Endothelial cell of umbilical vein (primary cell): ENCODE measurements around the gene ALOX15B. TPM values are rescaled to one million over a fixed set of nuclear protein-coding genes. Genes with fewer than 3 reads are reported as not detected.

ENCODE experiments used
- BruUV-seq: library from RNA; stranded (reverse); fragments of 400-500 nt; replicated peaks from 2 replicates; lab custom pipeline; 2021; lab: Mats Ljungman, UMichigan
- CTCF ChIA-PET: fragments of 300-600, 350-600 bp; sonication (Branson Sonifier 250); formaldehyde crosslinking; loops from one replicate; lab custom pipeline; 2021; ENCODE audit warnings: antibody characterized with exemption, inconsistent platforms; lab: Charles Lee
- POLR2A ChIA-PET: fragments of 300-600, 350-600 bp; sonication (Branson Sonifier 250); formaldehyde crosslinking; loops from one replicate; lab custom pipeline; 2021; ENCODE audit warnings: antibody characterized with exemption, inconsistent platforms; lab: Charles Lee
- DNase-seq: peaks from one replicate; pipeline ENCODE4 v3.0.0-alpha.2; 2011; ENCODE audit warnings: low read depth, low spot score
- FAIRE-seq: peaks from 2 replicates; lab custom pipeline; 2011; peaks lifted over from hg19 to GRCh38; lab: Jason Lieb, UNC
- H2AFZ ChIP-seq: 2 replicates; pipeline ENCODE4 v1.6.0; 2012; ENCODE audit warnings: low read depth, low read length, control low read depth, inconsistent platforms
- H3K27ac ChIP-seq: 2 replicates; pipeline ENCODE4 v1.5.1; 2011; ENCODE audit warnings: low read depth, mild to moderate bottlenecking, control low read depth, low read length, moderate library complexity; ENCODE audit not compliant: insufficient read depth
- H3K27me3 ChIP-seq, 2 experiments: 2 replicates each; pipeline versions ENCODE4 v1.6.0 to v1.6.1; 2011; ENCODE audit warnings: low read length in 2 of 2, mixed read lengths in 1 of 2; ENCODE audit not compliant: control insufficient read depth in 2 of 2, insufficient read depth in 2 of 2
- H3K36me3 ChIP-seq, 2 experiments: 2 replicates in 1 of 2; 3 replicates in 1 of 2; pipeline ENCODE4 v1.5.1; 2011; ENCODE audit warnings: low read length in 2 of 2, mild to moderate bottlenecking in 1 of 2, moderate library complexity in 1 of 2; ENCODE audit not compliant: control insufficient read depth in 2 of 2, insufficient read depth in 2 of 2; ENCODE audit errors: extremely low read depth in 1 of 2
- H3K4me1 ChIP-seq: 3 replicates; pipeline ENCODE4 v1.5.1; 2011; ENCODE audit warnings: mild to moderate bottlenecking, low read length; ENCODE audit not compliant: control insufficient read depth, insufficient read depth; ENCODE audit errors: extremely low read depth
- H3K4me2 ChIP-seq: 2 replicates; pipeline ENCODE4 v1.6.1; 2011; ENCODE audit warnings: low read length, control low read depth, mixed read lengths; ENCODE audit not compliant: insufficient read depth
- H3K4me3 ChIP-seq, 3 experiments: fragments of 200-600 bp in 1 of 3; sonication (generic), shearing (Covaris generic) in 1 of 3; replicated peaks in 1 of 3; 2 replicates each; pipeline ENCODE4 v1.5.1; 2011 to 2016; ENCODE audit warnings: control low read depth in 3 of 3, low read length in 3 of 3, mild to moderate bottlenecking in 2 of 3, inconsistent platforms in 1 of 3, low read depth in 1 of 3, moderate library complexity in 1 of 3; ENCODE audit not compliant: insufficient read depth in 1 of 3
- H3K79me2 ChIP-seq: 2 replicates; pipeline ENCODE4 v1.6.0; 2012; ENCODE audit warnings: low read length, inconsistent platforms; ENCODE audit not compliant: control insufficient read depth, insufficient read depth
- H3K9ac ChIP-seq: replicated peaks from 2 replicates; pipeline ENCODE3; 2011; ENCODE audit warnings: low read length, control low read depth; ENCODE audit not compliant: insufficient read depth; ENCODE audit errors: extremely low read depth
- H3K9me1 ChIP-seq: replicated peaks from 3 replicates; pipeline ENCODE4 v1.6.0; 2011; ENCODE audit warnings: mild to moderate bottlenecking, low read length; ENCODE audit not compliant: control insufficient read depth, insufficient read depth; ENCODE audit errors: extremely low read depth
- H3K9me3 ChIP-seq: replicated peaks from 2 replicates; pipeline ENCODE4 v1.5.1; 2012; ENCODE audit warnings: low read length, inconsistent platforms; ENCODE audit not compliant: control insufficient read depth, insufficient read depth
- H4K20me1 ChIP-seq: replicated peaks from 2 replicates; pipeline ENCODE3; 2011; ENCODE audit warnings: mild to moderate bottlenecking, low read length; ENCODE audit not compliant: control insufficient read depth, insufficient read depth; ENCODE audit errors: extremely low read depth
- CTCF ChIP-seq, 2 donors: IDR thresholded peaks; 1 replicate in 1 of 2; 2 replicates in 1 of 2; pipeline ENCODE4 v1.5.1; 2011; ENCODE audit warnings: low read length in 2 of 2, mild to moderate bottlenecking in 2 of 2, moderate library complexity in 2 of 2, control low read depth in 1 of 2, inconsistent platforms in 1 of 2, low read depth in 1 of 2; ENCODE audit not compliant: insufficient read depth in 1 of 2; ENCODE audit errors: extremely low read depth in 1 of 2
- EZH2 ChIP-seq: IDR thresholded peaks from 2 replicates; pipeline ENCODE4 v1.6.1; 2012; ENCODE audit warnings: borderline replicate concordance, low read depth, mild to moderate bottlenecking, moderate library complexity, low read length, inconsistent platforms; ENCODE audit not compliant: severe bottlenecking
- FOS ChIP-seq: IDR thresholded peaks from 2 replicates; pipeline ENCODE4 v1.6.1; 2011; ENCODE audit warnings: mild to moderate bottlenecking, low read length, moderate library complexity, borderline replicate concordance; ENCODE audit not compliant: insufficient read depth
- GATA2 ChIP-seq: IDR thresholded peaks from 2 replicates; pipeline ENCODE4 v1.7.0; 2011; ENCODE audit warnings: low read depth, mild to moderate bottlenecking, moderate library complexity, mixed read lengths, low read length; ENCODE audit not compliant: insufficient read length, insufficient read depth
- JUN ChIP-seq: IDR thresholded peaks from 2 replicates; pipeline ENCODE4 v1.6.1; 2011; ENCODE audit warnings: borderline replicate concordance, low read depth; ENCODE audit not compliant: insufficient read length, insufficient read depth
- MAX ChIP-seq: IDR thresholded peaks from 2 replicates; pipeline ENCODE4 v1.6.1; 2011; ENCODE audit not compliant: insufficient read depth, insufficient read length
- MYC ChIP-seq: IDR thresholded peaks from one replicate; pipeline ENCODE4 v1.6.1; 2011; ENCODE audit warnings: mild to moderate bottlenecking, low read depth, low read length
- POLR2A ChIP-seq: IDR thresholded peaks from 2 replicates; pipeline ENCODE4 v1.6.1; 2012; ENCODE audit warnings: low read depth, mild to moderate bottlenecking, control low read depth, low read length
- POLR2AphosphoS5 ChIP-seq: IDR thresholded peaks from 2 replicates; pipeline ENCODE4 v1.6.1; 2012; ENCODE audit warnings: low read depth, mild to moderate bottlenecking, control low read depth, low read length, moderate library complexity; ENCODE audit not compliant: insufficient read depth
- dilution Hi-C: fragments of 300-500 bp; cut with MboI; formaldehyde crosslinking; loops from one replicate; pipeline ENCODE4 v1.15.0; 2019; ENCODE audit warnings: low sequenced_read_pairs; ENCODE audit not compliant: extremely low pct_ligation_motif_present
- intact Hi-C: fragments of 100-400 bp; cut with micrococcal nuclease; formaldehyde crosslinking; loops from one replicate; pipeline ENCODE4 v1.10.0; 2022
- polyA plus RNA-seq, 4 experiments: library from polyadenylated mRNA; depleted of rRNA in 3 of 4; stranded (reverse) in 3 of 4; unstranded in 1 of 4; fragments of >200 nt; gene quantifications; 2 replicates each; pipeline versions ENCODE4 v1.2.1 to v1.2.3, GENCODE V29; 2011 to 2012; ENCODE audit warnings: missing spikeins in 1 of 4
- total RNA-seq: library from RNA; stranded (reverse); gene quantifications from 2 replicates; pipeline ENCODE4 v1.2.3, GENCODE V29; 2021

The ALOX15B gene
- total and polyA plus RNA-seq, 2 donors (not counting 3 experiments of a cell fraction or from before 2014, with no cell fraction given), result not detected

DNA sequence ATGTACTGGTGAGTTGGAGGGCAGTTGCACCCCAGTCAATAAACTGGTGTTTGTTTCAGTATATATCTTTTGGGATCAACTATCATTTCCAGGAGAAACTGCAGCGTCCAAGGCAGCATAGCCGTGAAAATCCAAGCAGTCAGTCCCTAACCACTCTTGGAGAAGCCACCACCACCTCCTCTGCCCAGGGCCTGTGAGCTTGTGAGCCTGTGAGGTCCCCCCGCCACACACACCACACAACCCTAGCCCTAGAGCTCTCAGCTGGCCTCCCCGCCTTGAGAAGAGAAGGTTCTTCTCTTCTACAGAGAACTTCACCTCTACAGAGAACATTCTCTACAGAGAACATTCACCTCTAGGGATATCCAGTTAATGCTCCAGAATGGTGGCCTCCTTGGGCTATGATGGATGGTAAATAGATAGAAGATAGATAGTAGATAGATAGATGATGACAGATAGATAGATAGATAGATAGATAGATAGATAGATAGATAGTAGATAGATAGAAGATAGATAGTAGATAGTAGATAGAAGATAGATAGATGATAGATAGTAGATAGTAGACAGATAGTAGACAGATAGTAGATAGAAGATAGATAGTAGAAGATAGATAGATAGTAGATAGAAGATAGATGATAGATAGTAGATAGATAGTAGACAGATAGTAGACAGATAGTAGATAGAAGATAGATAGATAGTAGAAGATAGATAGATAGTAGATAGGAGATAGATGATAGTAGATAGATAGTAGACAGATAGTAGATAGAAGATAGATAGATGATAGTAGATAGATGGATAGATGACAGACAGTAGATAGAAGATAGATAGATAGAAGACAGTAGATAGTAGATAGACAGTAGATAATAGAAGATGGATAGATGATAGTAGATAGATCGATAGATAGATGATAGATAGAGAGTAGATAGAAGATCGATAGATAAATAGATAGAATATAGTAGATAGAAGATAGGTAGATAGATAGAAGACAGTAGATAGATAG is 13.7 kb downstream of the ALOX15B start:
- TF ChIP-seq POLR2AphosphoS5 (no peak), EZH2 (no peak), MYC (no peak), FOS (no peak), MAX (no peak), GATA2 (no peak), JUN (no peak), CTCF (IDR thresholded peaks at IDR 0.05; ENCODE audit: extremely low read depth in 1 of 2, insufficient read depth in 1 of 2, low read depth in 1 of 2, low read length in 2 of 2) (no peak), POLR2A (no peak)
- dilution Hi-C loops, result no loop called here
- no peak overlapping the region for H2AFZ ChIP-seq
- intact Hi-C loops, result no loop called here
- no peaks in the 10 kb centered on the region for H3K36me3 ChIP-seq
- FAIRE-seq, result no peak
- H3K4me2 ChIP-seq, result no peak overlapping the region
- H4K20me1 ChIP-seq, result no peaks in the 10 kb centered on the region
- no peak overlapping the region for H3K9ac ChIP-seq
- peaks cover 0 to 2% of the 10 kb centered on the region in 2 experiments for H3K27me3 ChIP-seq
- POLR2A ChIA-PET, result no interaction called here
- H3K9me1 ChIP-seq, result no peaks in the 10 kb centered on the region
- peaks cover 11% of the 10 kb centered on the region for H3K4me1 ChIP-seq
- CTCF ChIA-PET, result interaction anchor here (2.6 kb wide), 1 partner anchor 11 kb away, joined by 13 read pairs; no protein-coding TSS in a partner anchor
- H3K4me3 ChIP-seq, result no peak overlapping the region
- H3K9me3 ChIP-seq, result no peaks in the 10 kb centered on the region
- no peaks in the 10 kb centered on the region for H3K79me2 ChIP-seq
- BruUV-seq, result no TSS peak
- H3K27ac ChIP-seq, result no peak overlapping the region
- DNase-seq, result no peak
